PC-9 (cell line): ENCODE data around the gene CCBE1.

Source experiments
- EZH2 ChIP-seq: fragments of 200-600 bp; sonication (generic); IDR thresholded peaks from 2 replicates; pipeline ENCODE4 v1.8.0; 2017; ENCODE audit warnings: antibody characterized with exemption, low read depth
- TF ChIP-seq, protein P1 (sequence below): fragments of 200-600 bp; sonication (generic); conservative IDR thresholded peaks from 2 replicates; pipeline ENCODE4 v1.6.1; 2017; ENCODE audit warnings: mixed run types, antibody characterized with exemption, mild to moderate bottlenecking, moderate library complexity

- TF ChIP-seq, protein P1, sequence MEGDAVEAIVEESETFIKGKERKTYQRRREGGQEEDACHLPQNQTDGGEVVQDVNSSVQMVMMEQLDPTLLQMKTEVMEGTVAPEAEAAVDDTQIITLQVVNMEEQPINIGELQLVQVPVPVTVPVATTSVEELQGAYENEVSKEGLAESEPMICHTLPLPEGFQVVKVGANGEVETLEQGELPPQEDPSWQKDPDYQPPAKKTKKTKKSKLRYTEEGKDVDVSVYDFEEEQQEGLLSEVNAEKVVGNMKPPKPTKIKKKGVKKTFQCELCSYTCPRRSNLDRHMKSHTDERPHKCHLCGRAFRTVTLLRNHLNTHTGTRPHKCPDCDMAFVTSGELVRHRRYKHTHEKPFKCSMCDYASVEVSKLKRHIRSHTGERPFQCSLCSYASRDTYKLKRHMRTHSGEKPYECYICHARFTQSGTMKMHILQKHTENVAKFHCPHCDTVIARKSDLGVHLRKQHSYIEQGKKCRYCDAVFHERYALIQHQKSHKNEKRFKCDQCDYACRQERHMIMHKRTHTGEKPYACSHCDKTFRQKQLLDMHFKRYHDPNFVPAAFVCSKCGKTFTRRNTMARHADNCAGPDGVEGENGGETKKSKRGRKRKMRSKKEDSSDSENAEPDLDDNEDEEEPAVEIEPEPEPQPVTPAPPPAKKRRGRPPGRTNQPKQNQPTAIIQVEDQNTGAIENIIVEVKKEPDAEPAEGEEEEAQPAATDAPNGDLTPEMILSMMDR: no peak
- no peak for TF ChIP-seq EZH2
Measured at GRCh38 chr18:59612381-59612780, 84.8 kb downstream of the CCBE1 start.
